GM20000 (cell line): ENCODE measurements around the gene PLAC8L1.

Experiments used
- DNase-seq: peaks from one replicate; pipeline ENCODE4 v3.0.0; 2012; ENCODE audit warnings: low spot score
- CTCF ChIP-seq: IDR thresholded peaks from 2 replicates; pipeline ENCODE4 v1.5.1; 2012; ENCODE audit warnings: mild to moderate bottlenecking, control low read depth; ENCODE audit errors: extremely low read depth, missing control alignments

The PLAC8L1 gene

GRCh38 chr5:146079695-146080373, 25.5 kb downstream of the PLAC8L1 start:
- DNase-seq, result no peak
- TF ChIP-seq CTCF, result no peak

- no peak for TF ChIP-seq CTCF
- no peak for DNase-seq
Observed at GRCh38 chr5:146078566-146078965, 26.8 kb downstream of the PLAC8L1 start.

- no peak for TF ChIP-seq CTCF
- DNase-seq, result no peak
Observed at GRCh38 chr5:146076455-146076854, 28.9 kb downstream of the PLAC8L1 start.

- TF ChIP-seq CTCF, result no peak
Observed at GRCh38 chr5:146076028-146076427, 29.3 kb downstream of the PLAC8L1 start.

GRCh38 chr5:146073239-146073900, 32.0 kb downstream of the PLAC8L1 start:
- DNase-seq, result no peak
- no peak for TF ChIP-seq CTCF

More at GRCh38 chr5:146076028-146076427, 29.3 kb downstream of the PLAC8L1 start:
- no peak for DNase-seq

- no peak for DNase-seq
- no peak for TF ChIP-seq CTCF
Observed at GRCh38 chr5:146072595-146072994, 32.8 kb downstream of the PLAC8L1 start.

- no peak for DNase-seq
- TF ChIP-seq CTCF, result no peak
Observed at GRCh38 chr5:146071171-146071570, 34.2 kb downstream of the PLAC8L1 start.
